Mammary epithelial cell (primary cell): Measurements from ENCODE around the gene LTBP3.

Source experiments
- CTCF ChIP-seq, 2 donors: IDR thresholded peaks in 1 of 2; conservative IDR thresholded peaks in 1 of 2; 2 replicates each; pipeline ENCODE4 v1.5.1; 2011 to 2012; ENCODE audit warnings: inconsistent platforms in 2 of 2, low read length in 2 of 2, mild to moderate bottlenecking in 2 of 2, control low read depth in 1 of 2, low read depth in 1 of 2; ENCODE audit not compliant: insufficient read depth in 1 of 2; ENCODE audit errors: extremely low read depth in 1 of 2
- EZH2 ChIP-seq: IDR thresholded peaks from 2 replicates; pipeline ENCODE4 v1.6.1; 2012; ENCODE audit warnings: low read length, inconsistent platforms, borderline replicate concordance

GRCh38 chr11:65501186-65501471 is 57.0 kb downstream of the LTBP3 start:
- no peak for TF ChIP-seq CTCF (conservative IDR thresholded peaks at IDR 0.05 in 1 of 2, IDR thresholded peaks at IDR 0.05 in 1 of 2; ENCODE audit: extremely low read depth in 1 of 2, insufficient read depth in 1 of 2, low read depth in 1 of 2, low read length in 2 of 2)
- no peak for TF ChIP-seq EZH2
